ENCODE data around the gene HLA-E.
"Not testable (repeated sequence)": the region's sequence is repeated elsewhere in the genome, so short reads cannot be mapped to it uniquely, and the experiment has no call there.

Gene HLA-E

GRCh38 chr6:30489081-30490025 lies at the start of gene HLA-E:
Gene HLA-E, plus strand, starts transcription at chr6:30489509. Its CDS starts 23 bp downstream, at chr6:30489532.
- in situ Hi-C loops (cut with HindIII; ENCODE audit: low sequenced_read_pairs) = no loop called here

DNA sequence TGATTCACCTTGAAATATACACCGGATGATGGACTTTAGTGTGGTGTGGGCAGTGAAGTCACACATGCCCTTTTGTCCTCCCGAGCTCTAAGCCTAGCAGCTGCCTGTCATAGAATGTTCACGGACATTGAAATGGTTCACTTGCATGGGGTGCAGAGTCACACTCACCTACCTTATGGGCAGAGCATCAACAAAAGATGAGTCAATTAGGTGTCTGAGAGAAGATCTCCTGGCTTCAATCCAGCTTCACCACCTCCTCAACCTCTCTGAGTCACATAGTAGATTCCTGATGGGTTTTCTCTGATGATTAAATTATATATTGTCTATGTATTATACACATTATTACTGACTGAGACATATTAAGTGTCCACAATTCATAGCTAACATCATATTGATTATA lies 48.1 kb upstream of the HLA-E start:
- in situ Hi-C loops (cut with HindIII; ENCODE audit: low sequenced_read_pairs) = no loop called here

DNA sequence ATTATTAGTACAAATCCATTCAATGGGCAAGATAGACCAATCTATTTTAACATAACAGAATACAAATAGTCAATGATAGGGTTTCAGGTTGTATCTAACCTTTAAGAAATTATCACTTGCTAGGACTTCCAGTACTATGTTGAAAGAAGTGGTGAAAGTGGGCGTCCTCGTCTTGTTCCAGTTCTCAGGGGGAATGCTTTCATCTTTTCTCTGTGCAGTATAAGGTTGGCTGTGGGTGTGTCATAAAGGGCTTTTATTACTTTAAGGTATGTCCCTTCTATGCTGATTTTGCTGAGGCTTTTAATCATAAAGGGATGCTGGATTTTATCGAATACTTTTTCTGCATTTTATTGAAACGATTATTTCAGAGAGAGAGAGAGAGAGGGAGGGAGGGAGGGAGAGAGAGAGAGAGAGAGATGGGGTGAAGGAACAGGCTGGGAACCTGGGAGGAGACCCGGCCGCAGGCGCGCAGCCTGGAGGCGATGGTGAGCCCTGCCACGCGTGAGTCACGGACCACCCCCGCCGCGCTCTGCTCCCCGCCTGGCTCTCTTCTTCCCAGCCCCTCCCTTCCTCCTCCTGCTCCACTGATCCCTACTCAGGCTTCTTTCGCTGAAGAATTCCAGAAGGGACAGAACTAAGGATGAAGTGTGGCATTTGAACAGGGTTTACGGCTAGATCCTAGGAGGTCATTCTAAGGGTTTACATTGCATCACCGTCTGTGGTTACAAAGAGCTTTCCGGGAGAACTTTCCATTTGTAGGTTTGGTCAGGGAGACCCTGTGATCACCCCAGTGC lies 45.5 kb upstream of the HLA-E start:
- in situ Hi-C loops (cut with HindIII; ENCODE audit: low sequenced_read_pairs) = no loop called here

- in situ Hi-C loops (cut with HindIII; ENCODE audit: low sequenced_read_pairs) = no loop called here
These were observed 44.9 kb upstream of the HLA-E start for GRCh38 chr6:30444451-30444742.

GRCh38 chr6:30446259-30446658 lies 43.0 kb upstream of the HLA-E start:
- in situ Hi-C loops (cut with HindIII; ENCODE audit: low sequenced_read_pairs) = no loop called here

DNA sequence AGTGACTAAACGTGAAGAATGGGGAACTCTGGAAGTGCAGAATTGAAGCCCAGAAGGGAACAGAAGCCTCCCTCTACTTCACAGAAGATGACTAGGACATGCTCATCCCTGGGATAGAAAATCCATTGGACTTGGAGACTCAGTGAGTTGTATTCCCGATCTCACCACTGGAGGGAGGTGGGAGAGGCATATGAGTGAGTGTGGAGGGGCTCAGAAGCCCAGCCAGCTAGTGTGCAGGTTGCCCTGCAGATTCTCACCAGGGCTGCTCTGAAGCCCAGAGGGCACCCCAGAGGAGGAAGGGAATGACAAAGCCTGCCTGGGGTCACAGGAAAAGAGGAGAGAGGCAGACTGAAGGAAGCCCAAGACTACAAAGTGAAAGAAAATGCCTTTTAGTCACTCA lies 42.1 kb upstream of the HLA-E start:
- in situ Hi-C loops (cut with HindIII; ENCODE audit: low sequenced_read_pairs) = no loop called here

DNA sequence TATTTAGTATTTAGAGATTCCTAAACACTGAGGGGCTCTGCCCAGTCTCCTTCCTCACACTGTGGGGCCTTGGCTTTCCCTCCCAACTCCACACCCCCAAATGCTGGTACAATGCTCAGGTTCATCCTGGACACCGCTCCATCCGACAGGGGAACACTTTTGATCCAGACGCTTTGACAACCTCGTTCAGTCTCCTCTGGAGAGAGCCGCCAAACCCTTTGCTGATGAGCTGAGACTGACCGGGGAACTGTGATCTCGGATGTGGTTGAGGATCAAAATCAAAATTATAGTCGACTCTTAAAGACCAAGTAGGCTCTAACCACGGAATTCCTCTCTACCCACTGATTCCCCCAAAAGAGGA lies 38.8 kb upstream of the HLA-E start:
- in situ Hi-C loops (cut with HindIII; ENCODE audit: low sequenced_read_pairs) = no loop called here

- in situ Hi-C loops (cut with HindIII; ENCODE audit: low sequenced_read_pairs) = no loop called here
These were observed 38.1 kb upstream of the HLA-E start for GRCh38 chr6:30450909-30451841.

DNA sequence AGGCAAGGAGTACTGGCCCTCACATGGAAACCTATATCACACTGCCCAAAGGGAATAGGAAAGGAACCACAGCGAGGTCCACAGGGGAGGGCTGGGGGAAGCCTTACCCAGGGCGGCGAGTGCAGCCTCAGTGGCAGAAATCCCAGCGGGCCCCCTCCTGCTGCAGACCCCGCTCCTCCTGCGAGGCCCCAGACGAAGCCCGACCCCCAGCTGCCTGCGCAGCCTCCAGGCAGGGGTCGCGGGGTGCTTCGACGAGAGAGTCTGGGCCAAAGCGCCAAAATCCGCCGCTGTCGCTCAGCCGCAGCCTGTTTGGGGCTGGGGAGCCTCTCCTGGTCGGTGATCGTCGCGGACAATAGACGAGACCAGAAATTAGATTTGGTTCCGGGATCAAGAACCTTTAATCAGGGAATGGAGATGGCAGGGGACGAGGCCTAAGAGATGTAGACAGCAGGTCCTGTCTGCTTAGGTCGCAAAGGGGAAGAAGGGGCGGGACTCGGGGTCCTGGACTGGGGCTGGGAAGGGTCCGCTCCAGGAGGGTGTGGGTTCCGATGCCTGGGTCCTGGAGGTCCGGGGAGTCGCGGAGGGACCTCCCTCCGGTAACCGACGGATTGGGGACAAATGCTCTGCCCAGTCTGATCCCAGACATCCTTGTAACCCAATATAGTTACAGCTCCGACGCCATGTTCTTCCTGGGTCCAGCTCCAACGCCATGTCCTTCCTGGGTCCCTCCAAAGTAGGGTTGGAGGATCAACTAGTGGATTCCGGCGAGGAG lies 36.4 kb upstream of the HLA-E start:
- in situ Hi-C loops (cut with HindIII; ENCODE audit: low sequenced_read_pairs) = no loop called here

DNA sequence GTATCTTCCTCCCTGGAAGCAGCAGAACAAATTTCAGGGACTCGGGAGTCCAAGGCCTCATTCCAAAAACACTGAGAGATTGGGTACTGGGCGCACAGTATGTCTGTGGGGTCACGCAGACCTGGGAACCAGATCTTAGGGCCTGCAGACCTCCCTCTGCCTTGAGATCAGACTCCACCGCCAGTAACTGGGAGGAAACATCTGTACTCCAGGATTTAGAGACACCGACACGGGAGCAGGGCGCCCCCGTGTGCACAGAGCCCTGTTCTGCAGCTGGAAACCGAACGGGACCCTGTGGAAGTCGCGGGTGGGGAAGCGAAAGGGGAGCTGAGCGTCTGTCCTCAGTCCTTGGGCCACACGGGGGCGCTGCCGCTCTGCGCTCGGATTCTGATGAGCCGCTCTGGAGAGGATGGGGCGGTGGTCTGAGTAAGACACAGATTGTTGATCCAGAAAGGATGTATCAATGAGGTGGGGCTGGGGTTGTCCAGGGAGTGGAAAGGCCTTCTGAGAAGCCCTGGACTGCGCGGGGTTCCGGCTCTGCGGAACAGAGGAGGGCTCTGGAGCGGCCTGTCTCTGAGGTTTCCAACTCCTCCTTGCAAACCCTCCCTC lies 35.7 kb upstream of the HLA-E start:
- in situ Hi-C loops (cut with HindIII; ENCODE audit: low sequenced_read_pairs) = no loop called here

DNA sequence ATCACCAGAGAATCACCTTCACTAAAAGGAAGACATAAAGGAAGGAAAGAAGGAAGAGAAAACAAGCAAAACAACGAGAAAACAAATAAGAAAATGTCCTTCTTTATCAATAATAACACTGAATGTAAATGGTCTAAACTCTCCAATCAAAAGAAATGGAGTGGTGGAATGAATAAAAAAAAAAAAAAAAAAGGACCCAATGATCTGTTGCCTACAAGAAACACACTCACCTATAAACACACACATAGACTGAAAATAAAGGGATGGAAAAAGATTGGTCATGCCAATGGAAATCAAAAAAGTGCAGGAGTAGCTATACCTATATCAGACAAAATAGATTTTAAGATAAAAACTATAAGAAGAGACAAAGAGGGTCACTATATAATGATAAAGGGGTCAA lies 30.2 kb upstream of the HLA-E start:
- in situ Hi-C loops (cut with HindIII; ENCODE audit: low sequenced_read_pairs) = no loop called here

GRCh38 chr6:30461055-30461454 lies 28.3 kb upstream of the HLA-E start:
- in situ Hi-C loops (cut with HindIII; ENCODE audit: low sequenced_read_pairs) = loop anchor here (10.0 kb wide), 1 partner anchor 84 kb away; no protein-coding TSS in a partner anchor

DNA sequence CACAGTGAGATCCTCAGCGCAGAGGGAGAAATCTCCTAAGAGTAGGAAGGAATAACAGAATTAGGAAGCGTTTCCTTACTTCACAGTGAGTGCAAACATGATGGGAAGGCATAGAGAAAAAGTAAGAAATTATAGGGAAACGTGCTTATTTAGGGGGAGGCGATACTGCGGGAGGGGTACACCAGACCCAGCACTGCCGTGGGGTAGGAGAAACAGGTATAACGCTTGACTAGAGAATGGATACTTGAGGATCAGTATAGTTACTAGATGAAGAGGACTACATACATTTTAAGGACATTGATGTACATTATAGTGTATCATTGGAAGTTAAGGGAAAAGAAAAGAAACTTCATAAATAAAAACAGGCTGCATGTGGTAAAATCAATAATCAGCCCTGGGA lies 26.8 kb upstream of the HLA-E start:
- in situ Hi-C loops (cut with HindIII; ENCODE audit: low sequenced_read_pairs) = loop anchor here (10.0 kb wide), 1 partner anchor 82 kb away; no protein-coding TSS in a partner anchor

GRCh38 chr6:30463242-30463641 lies 26.1 kb upstream of the HLA-E start:
- in situ Hi-C loops (cut with HindIII; ENCODE audit: low sequenced_read_pairs) = loop anchor here (10.0 kb wide), 1 partner anchor 82 kb away; no protein-coding TSS in a partner anchor

DNA sequence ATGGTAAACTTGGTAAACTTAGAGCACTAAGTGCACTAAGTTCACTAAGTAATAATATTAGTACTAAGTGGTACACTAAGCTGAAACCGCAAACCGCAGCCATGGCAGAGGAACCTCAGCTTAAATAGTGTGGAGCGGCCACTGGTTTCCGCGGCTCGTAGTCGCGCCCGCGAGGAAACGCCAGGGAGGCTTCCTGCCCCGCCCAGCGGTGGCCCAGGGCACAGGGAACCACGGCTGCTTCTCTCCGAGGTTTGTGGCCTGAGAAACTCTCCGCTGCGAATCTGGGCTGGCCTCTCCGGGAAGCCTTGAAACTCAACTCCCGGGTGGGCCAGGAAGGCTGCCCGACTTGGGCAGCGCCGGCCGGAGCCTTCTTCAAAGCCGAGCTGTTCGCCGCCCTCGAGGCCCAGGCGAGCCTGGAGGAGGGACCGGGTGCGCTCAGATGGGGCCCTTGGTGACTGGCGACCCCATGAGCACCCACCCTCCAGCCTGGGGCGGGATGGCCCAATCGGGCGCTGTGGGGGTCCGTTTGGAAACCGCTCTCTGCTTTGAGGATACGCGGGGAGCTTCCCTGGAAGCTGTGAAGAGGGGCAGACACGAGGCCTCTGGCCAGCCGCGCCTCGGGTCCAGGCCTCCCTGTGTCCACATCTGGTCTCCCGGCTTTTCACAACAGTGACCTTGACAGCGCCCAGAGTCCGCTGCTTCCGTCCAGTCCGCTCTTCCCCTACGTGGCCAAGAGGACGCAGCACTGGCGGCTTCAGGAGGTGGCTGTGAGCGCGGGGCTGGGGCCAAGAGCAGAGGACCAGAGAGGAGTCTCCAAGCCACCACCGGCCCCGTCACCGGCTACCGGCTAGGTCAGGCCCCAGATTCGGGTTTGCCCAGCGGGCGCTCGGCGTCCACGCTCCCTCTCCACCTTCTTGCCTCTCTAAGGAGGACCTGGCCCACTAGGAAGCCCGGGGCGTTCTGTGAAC lies 25.4 kb upstream of the HLA-E start:
- in situ Hi-C loops (cut with HindIII; ENCODE audit: low sequenced_read_pairs) = loop anchor here (10.0 kb wide), 1 partner anchor 81 kb away; no protein-coding TSS in a partner anchor

- in situ Hi-C loops (cut with HindIII; ENCODE audit: low sequenced_read_pairs) = loop anchor here (10.0 kb wide), 1 partner anchor 79 kb away; no protein-coding TSS in a partner anchor
These were observed 23.6 kb upstream of the HLA-E start for GRCh38 chr6:30465595-30466306.

- in situ Hi-C loops (cut with HindIII; ENCODE audit: low sequenced_read_pairs) = no loop called here
These were observed 18.3 kb upstream of the HLA-E start for GRCh38 chr6:30470968-30471367.

- in situ Hi-C loops (cut with HindIII; ENCODE audit: low sequenced_read_pairs) = not testable (repeated sequence)
These were observed 14.2 kb upstream of the HLA-E start for GRCh38 chr6:30475116-30475515.
